Left colon (tissue), 2 donors: ENCODE results near the gene FAM120B. TPM values are rescaled to one million over a fixed set of nuclear protein-coding genes. Genes with fewer than 3 reads are reported as not detected.
"Not testable (repeated sequence)": the region's sequence is repeated elsewhere in the genome, so short reads cannot be mapped to it uniquely, and the experiment has no call there.

Source experiments
- ATAC-seq: fragments of 200-7000 bp; cut with Tn5 transposase; one replicate; pipeline ENCODE4 v1.9.1; 2020; ENCODE audit warnings: mild to moderate bottlenecking, moderate library complexity
- DNase-seq, 2 donors: peaks; one replicate each; pipeline ENCODE4 v3.0.0-alpha.2; 2020
- intact Hi-C, 2 donors: fragments of 100-400 bp; cut with DNase I in 1 of 2; cut with micrococcal nuclease in 1 of 2; formaldehyde crosslinking; loops; one replicate each; pipeline versions ENCODE4 v1.11.2 to v1.14.0; 2022; cut with DNase I, micrococcal nuclease
- total RNA-seq, 2 donors: library from RNA; stranded (reverse); fragmentation: NEBNext Ultra II Directional; extraction: Animal tissue kit (Norgen Biotek cat#: 25700); gene quantifications; one replicate each; pipeline ENCODE4 v1.2.1, GENCODE V29; 2021
- donor health status: DM: no; HTN: no; CAD: no.
- donor health status: DM: yes; HTN: yes; CAD: no.

Gene FAM120B
- total RNA-seq, 2 donors from 2014 or later: 30.3 to 31.1 TPM

- DNase-seq (no peak), ATAC-seq (no peak)
- intact Hi-C loops: no loop called here
Measured at GRCh38 chr6:170394980-170395379, 88.4 kb downstream of the FAM120B start.

- ATAC-seq, intact Hi-C loops: not testable (repeated sequence)
Measured at GRCh38 chr6:170398743-170399369, 92.3 kb downstream of the FAM120B start.

GRCh38 chr6:170399955-170400558 is 93.5 kb downstream of the FAM120B start:
- ATAC-seq, DNase-seq, intact Hi-C loops: not testable (repeated sequence)

More at GRCh38 chr6:170398743-170399369, 92.3 kb downstream of the FAM120B start:
- not testable (repeated sequence) for DNase-seq

- ATAC-seq (no peak), DNase-seq (no peak)
- intact Hi-C loops: no loop called here
Measured at GRCh38 chr6:170402318-170403040, 95.9 kb downstream of the FAM120B start.

GRCh38 chr6:170403451-170403850 is 96.9 kb downstream of the FAM120B start:
- DNase-seq (no peak), ATAC-seq (no peak)
- intact Hi-C loops: no loop called here

GRCh38 chr6:170404036-170404435 is 97.5 kb downstream of the FAM120B start:
- intact Hi-C loops: no loop called here
- no peak for ATAC-seq
- no peak for DNase-seq

GRCh38 chr6:170404697-170405096 is 98.1 kb downstream of the FAM120B start:
- ATAC-seq (no peak), DNase-seq (no peak)
- intact Hi-C loops: no loop called here

GRCh38 chr6:170405311-170405975 is 98.9 kb downstream of the FAM120B start:
- DNase-seq (no peak), ATAC-seq (no peak)
- intact Hi-C loops: no loop called here

- ATAC-seq (no peak), DNase-seq (no peak)
- intact Hi-C loops: no loop called here
Measured at GRCh38 chr6:170407200-170407599, 100.6 kb downstream of the FAM120B start.

- DNase-seq (no peak), ATAC-seq (no peak)
- intact Hi-C loops: no loop called here
Measured at GRCh38 chr6:170407932-170408331, 101.4 kb downstream of the FAM120B start.

- ATAC-seq, intact Hi-C loops, DNase-seq: not testable (repeated sequence)
Measured at GRCh38 chr6:170409746-170410145, 103.2 kb downstream of the FAM120B start.

GRCh38 chr6:170410241-170410640 is 103.7 kb downstream of the FAM120B start:
- intact Hi-C loops: no loop called here
- DNase-seq (no peak), ATAC-seq (no peak)

GRCh38 chr6:170415318-170415717 is 108.8 kb downstream of the FAM120B start:
- ATAC-seq (no peak), DNase-seq (no peak)
- intact Hi-C loops: no loop called here

- ATAC-seq (no peak), DNase-seq (no peak)
- intact Hi-C loops: no loop called here
Measured at GRCh38 chr6:170416303-170416702, 109.7 kb downstream of the FAM120B start.

GRCh38 chr6:170416959-170417606 is 110.5 kb downstream of the FAM120B start:
- no peak for ATAC-seq
- no peak for DNase-seq
- intact Hi-C loops: no loop called here

- intact Hi-C loops: no loop called here
- DNase-seq (no peak), ATAC-seq (no peak)
Measured at GRCh38 chr6:170417881-170418280, 111.3 kb downstream of the FAM120B start.

GRCh38 chr6:170420283-170420682 is 113.7 kb downstream of the FAM120B start:
- DNase-seq (no peak), ATAC-seq (no peak)
- intact Hi-C loops: no loop called here

- no peak for DNase-seq
- no peak for ATAC-seq
- intact Hi-C loops: no loop called here
Measured at GRCh38 chr6:170420791-170421776, 114.5 kb downstream of the FAM120B start.
